Measurements from ENCODE around the gene CERK. TPM values are rescaled to one million over a fixed set of nuclear protein-coding genes. Genes with fewer than 3 reads are reported as not detected.

CERK gene
- total and polyA plus RNA-seq, 9 of the 15 experiments (the other 6 are each of a cell fraction or from before 2014, with no cell fraction given): 1.1 to 14.9 (median 8.7) TPM

DNA sequence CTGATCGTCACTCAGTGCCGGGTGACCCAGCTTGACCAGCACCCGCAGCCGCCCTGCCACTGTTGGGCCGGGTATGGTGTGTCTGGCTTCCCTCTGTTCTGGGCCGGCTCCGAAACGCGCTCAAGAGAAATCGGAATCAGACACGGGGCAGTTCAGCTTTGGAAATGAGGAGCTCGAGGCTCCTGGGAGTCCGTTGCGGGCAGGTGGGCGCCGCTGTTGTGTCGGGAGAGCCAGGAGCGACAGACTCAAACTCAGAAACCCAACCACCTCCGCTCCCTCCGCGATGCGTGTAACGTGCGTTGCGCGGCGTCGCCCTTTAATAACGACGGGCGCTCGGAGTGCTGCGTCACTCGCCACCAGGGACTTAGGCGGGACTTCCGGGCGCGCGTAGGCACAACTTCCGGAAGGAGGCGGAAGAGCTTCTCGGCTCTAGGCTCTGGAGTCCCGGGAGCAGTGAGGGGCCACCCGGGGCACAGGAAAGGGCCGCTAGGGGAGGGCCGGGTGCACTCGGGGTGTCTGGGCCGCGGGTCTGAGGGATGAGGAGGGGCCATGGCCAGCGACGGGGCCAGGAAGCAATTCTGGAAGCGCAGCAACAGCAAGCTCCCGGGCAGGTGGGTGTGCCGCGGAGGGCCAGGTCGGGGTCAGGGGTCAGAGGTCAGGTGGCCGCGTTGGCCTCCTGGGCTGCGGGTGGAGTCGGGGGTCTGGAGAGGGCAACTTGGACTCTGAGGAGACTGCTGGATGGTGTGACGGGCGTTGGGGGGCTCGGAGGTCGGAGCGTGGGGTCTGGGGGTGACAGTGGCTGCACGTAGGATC, 24.4 kb upstream of the CERK start, which contains the start of gene TBC1D22A (continued):
- TF ChIP-seq GATA2 (CRISPR knock-in tag; IDR thresholded peaks at IDR 0.05): no peak
- no peak for TF ChIP-seq MIER1 (IDR thresholded peaks at IDR 0.05; ENCODE audit: low read depth)
- no peak for TF ChIP-seq CBX5 (IDR thresholded peaks at IDR 0.05; ENCODE audit: borderline replicate concordance, low read depth)
- no peak for TF ChIP-seq CHD1 (IDR thresholded peaks at IDR 0.05; ENCODE audit: low read length)
- no peak for TF ChIP-seq SAFB2 (IDR thresholded peaks at IDR 0.05; ENCODE audit: borderline replicate concordance, low read depth, low read length, severe bottlenecking)
- TF ChIP-seq, protein P1, sequence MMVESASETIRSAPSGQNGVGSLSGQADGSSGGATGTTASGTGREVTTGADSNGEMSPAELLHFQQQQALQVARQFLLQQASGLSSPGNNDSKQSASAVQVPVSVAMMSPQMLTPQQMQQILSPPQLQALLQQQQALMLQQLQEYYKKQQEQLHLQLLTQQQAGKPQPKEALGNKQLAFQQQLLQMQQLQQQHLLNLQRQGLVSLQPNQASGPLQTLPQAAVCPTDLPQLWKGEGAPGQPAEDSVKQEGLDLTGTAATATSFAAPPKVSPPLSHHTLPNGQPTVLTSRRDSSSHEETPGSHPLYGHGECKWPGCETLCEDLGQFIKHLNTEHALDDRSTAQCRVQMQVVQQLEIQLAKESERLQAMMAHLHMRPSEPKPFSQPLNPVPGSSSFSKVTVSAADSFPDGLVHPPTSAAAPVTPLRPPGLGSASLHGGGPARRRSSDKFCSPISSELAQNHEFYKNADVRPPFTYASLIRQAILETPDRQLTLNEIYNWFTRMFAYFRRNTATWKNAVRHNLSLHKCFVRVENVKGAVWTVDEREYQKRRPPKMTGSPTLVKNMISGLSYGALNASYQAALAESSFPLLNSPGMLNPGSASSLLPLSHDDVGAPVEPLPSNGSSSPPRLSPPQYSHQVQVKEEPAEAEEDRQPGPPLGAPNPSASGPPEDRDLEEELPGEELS (CRISPR knock-in tag; IDR thresholded peaks at IDR 0.05; ENCODE audit: borderline replicate concordance): no peak
- peak; percentile 85 for TF ChIP-seq HCFC1 (IDR thresholded peaks at IDR 0.05; ENCODE audit: low read depth, low read length)
- TF ChIP-seq KLF16 (IDR thresholded peaks at IDR 0.05): no peak
- TF ChIP-seq, protein P2, sequence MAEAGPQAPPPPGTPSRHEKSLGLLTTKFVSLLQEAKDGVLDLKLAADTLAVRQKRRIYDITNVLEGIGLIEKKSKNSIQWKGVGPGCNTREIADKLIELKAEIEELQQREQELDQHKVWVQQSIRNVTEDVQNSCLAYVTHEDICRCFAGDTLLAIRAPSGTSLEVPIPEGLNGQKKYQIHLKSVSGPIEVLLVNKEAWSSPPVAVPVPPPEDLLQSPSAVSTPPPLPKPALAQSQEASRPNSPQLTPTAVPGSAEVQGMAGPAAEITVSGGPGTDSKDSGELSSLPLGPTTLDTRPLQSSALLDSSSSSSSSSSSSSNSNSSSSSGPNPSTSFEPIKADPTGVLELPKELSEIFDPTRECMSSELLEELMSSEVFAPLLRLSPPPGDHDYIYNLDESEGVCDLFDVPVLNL (CRISPR knock-in tag; IDR thresholded peaks at IDR 0.05; ENCODE audit: low read depth): no peak
- TF ChIP-seq, protein P3, sequence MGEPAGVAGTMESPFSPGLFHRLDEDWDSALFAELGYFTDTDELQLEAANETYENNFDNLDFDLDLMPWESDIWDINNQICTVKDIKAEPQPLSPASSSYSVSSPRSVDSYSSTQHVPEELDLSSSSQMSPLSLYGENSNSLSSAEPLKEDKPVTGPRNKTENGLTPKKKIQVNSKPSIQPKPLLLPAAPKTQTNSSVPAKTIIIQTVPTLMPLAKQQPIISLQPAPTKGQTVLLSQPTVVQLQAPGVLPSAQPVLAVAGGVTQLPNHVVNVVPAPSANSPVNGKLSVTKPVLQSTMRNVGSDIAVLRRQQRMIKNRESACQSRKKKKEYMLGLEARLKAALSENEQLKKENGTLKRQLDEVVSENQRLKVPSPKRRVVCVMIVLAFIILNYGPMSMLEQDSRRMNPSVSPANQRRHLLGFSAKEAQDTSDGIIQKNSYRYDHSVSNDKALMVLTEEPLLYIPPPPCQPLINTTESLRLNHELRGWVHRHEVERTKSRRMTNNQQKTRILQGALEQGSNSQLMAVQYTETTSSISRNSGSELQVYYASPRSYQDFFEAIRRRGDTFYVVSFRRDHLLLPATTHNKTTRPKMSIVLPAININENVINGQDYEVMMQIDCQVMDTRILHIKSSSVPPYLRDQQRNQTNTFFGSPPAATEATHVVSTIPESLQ (CRISPR knock-in tag; IDR thresholded peaks at IDR 0.05): 0 out of 2 replicates have a peak, but pooled peaks have one; percentile 75
- TF ChIP-seq ZNF217 (CRISPR knock-in tag; IDR thresholded peaks at IDR 0.05): no peak
- no peak for TF ChIP-seq KDM1A (IDR thresholded peaks at IDR 0.05)
- TF ChIP-seq, protein P4, sequence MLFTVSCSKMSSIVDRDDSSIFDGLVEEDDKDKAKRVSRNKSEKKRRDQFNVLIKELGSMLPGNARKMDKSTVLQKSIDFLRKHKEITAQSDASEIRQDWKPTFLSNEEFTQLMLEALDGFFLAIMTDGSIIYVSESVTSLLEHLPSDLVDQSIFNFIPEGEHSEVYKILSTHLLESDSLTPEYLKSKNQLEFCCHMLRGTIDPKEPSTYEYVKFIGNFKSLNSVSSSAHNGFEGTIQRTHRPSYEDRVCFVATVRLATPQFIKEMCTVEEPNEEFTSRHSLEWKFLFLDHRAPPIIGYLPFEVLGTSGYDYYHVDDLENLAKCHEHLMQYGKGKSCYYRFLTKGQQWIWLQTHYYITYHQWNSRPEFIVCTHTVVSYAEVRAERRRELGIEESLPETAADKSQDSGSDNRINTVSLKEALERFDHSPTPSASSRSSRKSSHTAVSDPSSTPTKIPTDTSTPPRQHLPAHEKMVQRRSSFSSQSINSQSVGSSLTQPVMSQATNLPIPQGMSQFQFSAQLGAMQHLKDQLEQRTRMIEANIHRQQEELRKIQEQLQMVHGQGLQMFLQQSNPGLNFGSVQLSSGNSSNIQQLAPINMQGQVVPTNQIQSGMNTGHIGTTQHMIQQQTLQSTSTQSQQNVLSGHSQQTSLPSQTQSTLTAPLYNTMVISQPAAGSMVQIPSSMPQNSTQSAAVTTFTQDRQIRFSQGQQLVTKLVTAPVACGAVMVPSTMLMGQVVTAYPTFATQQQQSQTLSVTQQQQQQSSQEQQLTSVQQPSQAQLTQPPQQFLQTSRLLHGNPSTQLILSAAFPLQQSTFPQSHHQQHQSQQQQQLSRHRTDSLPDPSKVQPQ (CRISPR knock-in tag; IDR thresholded peaks at IDR 0.05; ENCODE audit: borderline replicate concordance): no peak
- TF ChIP-seq, protein P5, sequence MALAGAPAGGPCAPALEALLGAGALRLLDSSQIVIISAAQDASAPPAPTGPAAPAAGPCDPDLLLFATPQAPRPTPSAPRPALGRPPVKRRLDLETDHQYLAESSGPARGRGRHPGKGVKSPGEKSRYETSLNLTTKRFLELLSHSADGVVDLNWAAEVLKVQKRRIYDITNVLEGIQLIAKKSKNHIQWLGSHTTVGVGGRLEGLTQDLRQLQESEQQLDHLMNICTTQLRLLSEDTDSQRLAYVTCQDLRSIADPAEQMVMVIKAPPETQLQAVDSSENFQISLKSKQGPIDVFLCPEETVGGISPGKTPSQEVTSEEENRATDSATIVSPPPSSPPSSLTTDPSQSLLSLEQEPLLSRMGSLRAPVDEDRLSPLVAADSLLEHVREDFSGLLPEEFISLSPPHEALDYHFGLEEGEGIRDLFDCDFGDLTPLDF (CRISPR knock-in tag; IDR thresholded peaks at IDR 0.05): no peak
- peak; percentile 56; the same call in 1 of the 2 replicates for TF ChIP-seq DIDO1 (tag; IDR thresholded peaks at IDR 0.05; ENCODE audit: low read depth)
- TF ChIP-seq ZNF699 (CRISPR knock-in tag; IDR thresholded peaks at IDR 0.05; ENCODE audit: insufficient replicate concordance): no peak
- no peak for TF ChIP-seq ZNF583 (CRISPR knock-in tag; IDR thresholded peaks at IDR 0.05)
- TF ChIP-seq ZNF347 (CRISPR knock-in tag; IDR thresholded peaks at IDR 0.05; ENCODE audit: low read depth): no peak
- TF ChIP-seq MCM2 (IDR thresholded peaks at IDR 0.05; ENCODE audit: low read depth): no peak
